WERI-Rb-1 (cell line): ENCODE measurements around the gene PKD1L1.
A peak's percentile ranks its signal among the peaks of the same experiment; 100 is the strongest.
"Not testable (repeated sequence)": the region's sequence is repeated elsewhere in the genome, so short reads cannot be mapped to it uniquely, and the experiment has no call there.

Source experiments
- DNase-seq: peaks from one replicate; pipeline ENCODE4 v3.0.0-alpha.2; 2020
- H3K27ac ChIP-seq: fragments of 250-450 bp; sonication (Bioruptor Pico); 2 replicates; pipeline ENCODE4 v1.5.1; 2020; ENCODE audit warnings: mild to moderate bottlenecking, moderate library complexity
- H3K27me3 ChIP-seq: fragments of 250-450 bp; sonication (Bioruptor Pico); 2 replicates; pipeline ENCODE4 v1.5.1; 2021; ENCODE audit warnings: mild to moderate bottlenecking, low read depth, moderate library complexity; ENCODE audit not compliant: insufficient read depth, severe bottlenecking
- H3K36me3 ChIP-seq: fragments of 250-450 bp; sonication (Bioruptor Pico); 2 replicates; pipeline ENCODE4 v1.5.1; 2020; ENCODE audit warnings: mild to moderate bottlenecking, moderate library complexity
- H3K4me3 ChIP-seq: 2 replicates; pipeline ENCODE4 v1.5.1; 2011; ENCODE audit warnings: low read depth, mild to moderate bottlenecking, control low read depth, low read length
- H3K9me3 ChIP-seq: fragments of 250-450 bp; sonication (Bioruptor Pico); 2 replicates; pipeline ENCODE4 v1.5.1; 2021; ENCODE audit warnings: mild to moderate bottlenecking, moderate library complexity; ENCODE audit not compliant: severe bottlenecking
- TF ChIP-seq, protein P1 (sequence below): IDR thresholded peaks from 2 replicates; pipeline ENCODE4 v1.5.1; 2011; ENCODE audit warnings: low read depth, mild to moderate bottlenecking, control low read depth, inconsistent platforms, low read length

Gene PKD1L1

DNA sequence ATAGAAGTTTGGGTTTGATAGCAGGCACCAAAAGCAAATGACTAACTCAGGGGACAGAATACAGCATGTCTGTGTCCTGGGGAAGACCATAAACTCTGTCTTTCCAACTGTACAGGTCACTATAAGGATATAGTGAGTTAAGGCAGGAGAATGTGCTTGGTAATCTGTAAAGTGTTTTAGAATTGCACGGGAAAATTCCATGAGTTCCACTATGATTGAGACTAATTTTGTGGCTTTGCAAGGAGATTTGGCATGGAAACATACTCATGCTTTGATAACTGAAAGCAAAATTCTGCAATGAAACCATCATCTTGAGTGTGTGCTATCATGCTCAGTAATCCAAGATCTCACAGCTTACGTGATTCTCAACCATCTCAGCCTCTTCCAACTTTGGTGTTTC lies 152.6 kb downstream of the PKD1L1 start:
- Histone ChIP-seq H3K27me3 (no peaks in the 10 kb centered on the region), H3K4me3 (no peak overlapping the region), H3K27ac (no peak overlapping the region), H3K36me3 (no peaks in the 10 kb centered on the region), H3K9me3 (no peaks in the 10 kb centered on the region)
- DNase-seq = no peak
- TF ChIP-seq, protein P1, sequence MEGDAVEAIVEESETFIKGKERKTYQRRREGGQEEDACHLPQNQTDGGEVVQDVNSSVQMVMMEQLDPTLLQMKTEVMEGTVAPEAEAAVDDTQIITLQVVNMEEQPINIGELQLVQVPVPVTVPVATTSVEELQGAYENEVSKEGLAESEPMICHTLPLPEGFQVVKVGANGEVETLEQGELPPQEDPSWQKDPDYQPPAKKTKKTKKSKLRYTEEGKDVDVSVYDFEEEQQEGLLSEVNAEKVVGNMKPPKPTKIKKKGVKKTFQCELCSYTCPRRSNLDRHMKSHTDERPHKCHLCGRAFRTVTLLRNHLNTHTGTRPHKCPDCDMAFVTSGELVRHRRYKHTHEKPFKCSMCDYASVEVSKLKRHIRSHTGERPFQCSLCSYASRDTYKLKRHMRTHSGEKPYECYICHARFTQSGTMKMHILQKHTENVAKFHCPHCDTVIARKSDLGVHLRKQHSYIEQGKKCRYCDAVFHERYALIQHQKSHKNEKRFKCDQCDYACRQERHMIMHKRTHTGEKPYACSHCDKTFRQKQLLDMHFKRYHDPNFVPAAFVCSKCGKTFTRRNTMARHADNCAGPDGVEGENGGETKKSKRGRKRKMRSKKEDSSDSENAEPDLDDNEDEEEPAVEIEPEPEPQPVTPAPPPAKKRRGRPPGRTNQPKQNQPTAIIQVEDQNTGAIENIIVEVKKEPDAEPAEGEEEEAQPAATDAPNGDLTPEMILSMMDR = no peak

DNA sequence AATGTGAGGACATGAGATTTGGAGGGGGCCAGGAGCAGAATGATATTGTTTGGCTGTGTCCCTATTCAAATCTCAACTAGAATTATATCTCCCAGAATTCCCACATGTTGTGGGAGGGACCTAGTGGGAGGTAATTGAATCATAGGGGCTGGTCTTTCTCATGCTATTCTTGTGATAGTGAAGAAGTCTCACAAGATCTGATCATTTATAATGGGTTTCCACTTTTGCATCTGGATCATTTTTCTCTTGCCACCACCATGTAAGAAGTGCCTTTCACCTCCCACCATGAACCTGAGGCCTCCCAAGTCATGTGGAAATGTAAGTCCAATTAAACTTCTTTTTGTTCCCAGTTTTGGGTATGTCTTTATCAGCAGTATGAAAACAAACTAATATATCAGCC lies 153.1 kb downstream of the PKD1L1 start:
- H3K4me3 ChIP-seq, H3K27me3 ChIP-seq, H3K27ac ChIP-seq, H3K36me3 ChIP-seq, H3K9me3 ChIP-seq, DNase-seq: not testable (repeated sequence)

DNA sequence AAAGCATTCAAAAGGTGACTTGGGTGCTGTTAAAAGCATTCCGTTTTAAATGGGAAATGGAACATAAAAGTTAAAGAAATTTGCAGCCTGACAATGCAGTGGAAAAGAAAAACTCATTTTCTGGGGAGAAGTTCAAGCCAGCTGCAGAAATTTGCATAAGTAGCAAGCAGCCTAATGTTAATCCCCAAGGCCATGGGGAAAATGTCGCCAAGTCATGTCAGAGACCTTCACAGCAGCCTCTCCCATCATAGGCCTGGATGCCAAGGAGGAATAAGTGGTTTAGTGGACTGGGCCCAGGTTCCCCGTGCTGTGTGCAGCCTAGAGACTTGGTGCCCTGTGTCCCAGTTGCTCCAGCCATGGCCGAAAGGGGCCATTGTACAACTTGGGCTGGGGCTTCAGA lies 154.2 kb downstream of the PKD1L1 start:
- H3K27me3 ChIP-seq = no peaks in the 10 kb centered on the region
- no peak for DNase-seq
- H3K9me3 ChIP-seq = no peaks in the 10 kb centered on the region
- H3K4me3 ChIP-seq = no peak overlapping the region
- H3K36me3 ChIP-seq = no peaks in the 10 kb centered on the region
- TF ChIP-seq, protein P1 = no peak
- no peak overlapping the region for H3K27ac ChIP-seq

DNA sequence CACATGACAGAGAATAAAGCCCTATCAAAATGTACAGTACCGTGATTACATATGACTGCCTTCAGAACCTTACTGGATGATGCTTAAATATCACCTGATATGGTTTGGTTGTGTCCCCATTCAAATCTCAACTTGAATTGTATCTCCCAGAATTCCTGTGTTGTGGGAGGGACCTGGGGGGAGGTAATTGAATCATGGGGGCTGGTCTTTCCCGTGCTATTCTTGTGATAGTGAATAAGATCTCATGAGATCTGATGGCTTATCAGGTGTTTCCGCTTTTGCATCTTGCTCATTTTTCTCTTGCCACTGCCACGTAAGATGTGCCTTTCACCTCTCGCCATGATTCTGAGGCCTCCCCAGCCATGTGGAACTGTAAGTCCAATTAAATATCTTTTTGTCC lies 155.1 kb downstream of the PKD1L1 start:
- not testable (repeated sequence) for DNase-seq, H3K27ac ChIP-seq, H3K4me3 ChIP-seq, H3K27me3 ChIP-seq, H3K9me3 ChIP-seq, H3K36me3 ChIP-seq

DNA sequence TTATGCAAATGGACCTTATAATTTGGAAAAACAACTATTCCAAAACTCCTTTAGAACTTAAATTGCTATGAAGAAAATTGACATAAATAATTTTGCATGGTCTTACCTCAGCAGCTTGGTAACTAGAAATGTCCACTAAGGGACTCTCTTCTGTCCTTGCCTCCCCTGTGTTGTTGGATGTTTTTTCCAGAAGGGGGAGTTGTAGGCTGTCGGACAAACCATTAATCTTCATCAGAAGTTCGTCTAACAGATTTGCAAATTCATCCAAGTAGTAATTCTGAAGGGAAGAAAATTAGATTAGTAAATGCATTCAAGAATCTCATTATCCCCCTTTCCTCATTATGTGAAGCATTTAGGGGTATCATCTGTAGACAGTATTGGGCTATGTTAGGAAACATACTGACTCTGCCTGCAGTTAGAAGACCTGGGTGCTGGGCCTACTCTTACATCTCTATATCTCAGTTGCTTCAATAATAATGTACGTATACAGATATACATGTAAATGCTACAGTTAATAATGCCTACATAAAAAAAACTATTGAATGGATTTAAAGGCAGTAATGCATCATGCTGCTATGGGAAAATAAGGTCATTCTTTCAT lies 155.6 kb downstream of the PKD1L1 start:
- TF ChIP-seq, protein P1 = peak; percentile 51
- no peaks in the 10 kb centered on the region for H3K27me3 ChIP-seq
- H3K36me3 ChIP-seq = no peaks in the 10 kb centered on the region
- H3K27ac ChIP-seq = no peak overlapping the region
- no peak overlapping the region for H3K4me3 ChIP-seq
- no peaks in the 10 kb centered on the region for H3K9me3 ChIP-seq
- peak; percentile 17 for DNase-seq

DNA sequence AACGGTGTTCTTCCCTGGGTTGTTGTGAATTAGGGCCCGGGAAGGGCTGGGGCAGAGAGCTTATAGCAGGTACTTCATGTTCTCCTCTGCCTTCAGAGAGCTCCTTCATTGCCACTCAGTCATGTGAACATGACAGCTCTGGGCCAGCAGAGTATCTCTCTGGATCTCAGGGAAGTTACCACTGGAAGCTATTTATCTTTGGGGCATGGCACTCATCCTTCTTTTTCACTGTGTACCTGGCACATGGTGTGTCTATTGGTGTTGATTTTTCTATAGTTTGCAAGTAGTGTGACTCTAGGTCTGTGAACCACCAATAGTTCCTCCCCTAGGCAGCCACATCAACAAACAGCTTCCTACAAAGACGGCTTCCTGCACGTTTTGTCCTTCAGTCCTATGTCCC lies 156.6 kb downstream of the PKD1L1 start:
- H3K36me3 ChIP-seq = no peaks in the 10 kb centered on the region
- H3K27ac ChIP-seq = no peak overlapping the region
- H3K9me3 ChIP-seq = no peaks in the 10 kb centered on the region
- TF ChIP-seq, protein P1 = no peak
- DNase-seq = no peak
- H3K27me3 ChIP-seq = no peaks in the 10 kb centered on the region
- H3K4me3 ChIP-seq = no peak overlapping the region

DNA sequence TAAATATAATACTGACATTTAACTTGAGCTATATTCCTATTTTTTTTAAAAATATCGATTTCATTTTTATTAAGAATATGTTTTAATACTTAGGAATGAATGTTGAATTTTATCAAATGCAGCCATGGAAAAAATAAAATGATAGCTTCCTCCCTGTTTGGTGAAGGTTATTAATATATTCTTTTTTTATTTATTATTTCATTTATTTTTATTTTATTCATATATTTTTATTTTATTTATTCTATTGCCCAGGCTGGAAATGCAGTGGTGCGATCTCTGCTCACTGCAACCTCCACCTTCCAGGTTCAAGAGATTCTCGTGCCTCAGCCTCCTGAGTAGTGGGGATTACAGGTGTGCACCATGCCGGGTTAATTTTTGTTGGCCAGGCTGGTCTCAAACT lies 160.2 kb downstream of the PKD1L1 start:
- Histone ChIP-seq H3K9me3 (no peaks in the 10 kb centered on the region), H3K27ac (no peak overlapping the region), H3K36me3 (no peaks in the 10 kb centered on the region), H3K4me3 (no peak overlapping the region), H3K27me3 (no peaks in the 10 kb centered on the region)
- DNase-seq = no peak
- TF ChIP-seq, protein P1 = no peak
